Stimulated activated CD8-positive, alpha-beta memory T cell treated with anti-CD3 and anti-CD28 coated beads, Interleukin-4, amount 100 ng/mL, for 24 hours (primary cell): ENCODE measurements around the gene CAMTA1.

Experiments
- DNase-seq: peaks from one replicate; pipeline ENCODE4 v3.0.0-alpha.2; 2020; ENCODE audit warnings: low read depth

The CAMTA1 gene

DNA sequence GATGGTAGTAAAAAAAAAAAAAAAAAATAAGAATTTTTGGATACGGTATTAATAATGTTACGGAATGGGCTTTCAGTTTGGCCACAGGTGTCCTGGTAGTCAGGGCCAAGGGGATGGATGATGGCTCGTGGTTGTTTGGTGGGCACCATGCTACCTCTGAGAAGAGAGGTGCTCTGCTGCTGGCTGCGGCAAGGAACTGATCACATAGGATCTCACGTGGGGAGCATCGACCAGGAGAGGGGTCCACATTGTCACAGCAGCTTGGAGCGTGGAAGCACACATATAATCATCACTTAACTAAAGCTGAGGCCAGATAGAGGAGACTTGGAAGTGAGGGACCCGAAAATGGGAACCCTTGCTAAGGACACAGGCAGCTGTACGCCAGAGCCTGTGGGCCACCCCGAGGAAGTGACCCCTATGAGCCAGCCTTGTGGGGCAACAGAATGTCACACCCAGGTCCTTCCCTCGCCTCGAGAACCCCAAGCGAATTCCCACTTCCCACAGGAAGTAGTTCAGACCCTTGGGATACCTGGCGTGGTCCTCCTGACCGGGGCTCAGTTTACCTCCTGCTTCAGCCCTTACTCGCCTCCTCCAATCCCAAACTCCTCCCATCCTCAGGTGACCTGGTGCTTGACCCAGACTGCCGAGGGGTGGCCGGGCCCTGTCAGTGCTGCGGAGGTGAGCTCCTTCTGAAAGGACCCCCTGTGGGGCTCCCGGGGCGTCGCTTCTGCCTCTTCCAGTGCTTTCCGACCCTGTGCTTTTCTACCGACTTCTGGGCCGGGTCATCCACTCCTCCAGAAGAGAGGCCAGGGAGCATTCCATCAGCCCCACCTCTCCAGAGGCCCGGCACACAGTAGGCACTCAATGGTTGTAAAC is 222.0 kb downstream of the CAMTA1 start:
- no peak for DNase-seq

DNA sequence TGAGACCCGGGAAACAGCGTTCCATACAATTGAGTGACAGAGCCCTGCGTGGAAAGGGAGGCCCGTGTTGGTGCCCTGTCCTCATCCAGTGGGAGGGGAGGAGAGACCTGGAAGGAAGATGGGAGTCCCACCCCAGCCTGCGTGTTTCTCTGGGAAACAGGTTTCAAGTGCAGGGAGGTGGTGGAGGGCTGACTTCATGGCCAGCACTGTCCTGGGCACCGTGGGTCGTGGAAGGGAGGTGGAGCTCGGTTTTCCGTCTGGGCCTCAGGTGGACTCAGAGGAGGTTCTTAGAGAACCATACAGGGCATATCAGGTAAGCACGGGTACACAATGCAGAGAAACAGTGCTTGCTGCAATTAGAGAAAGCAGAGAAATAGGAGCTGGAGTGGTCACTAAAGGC is 222.6 kb downstream of the CAMTA1 start:
- no peak for DNase-seq

DNA sequence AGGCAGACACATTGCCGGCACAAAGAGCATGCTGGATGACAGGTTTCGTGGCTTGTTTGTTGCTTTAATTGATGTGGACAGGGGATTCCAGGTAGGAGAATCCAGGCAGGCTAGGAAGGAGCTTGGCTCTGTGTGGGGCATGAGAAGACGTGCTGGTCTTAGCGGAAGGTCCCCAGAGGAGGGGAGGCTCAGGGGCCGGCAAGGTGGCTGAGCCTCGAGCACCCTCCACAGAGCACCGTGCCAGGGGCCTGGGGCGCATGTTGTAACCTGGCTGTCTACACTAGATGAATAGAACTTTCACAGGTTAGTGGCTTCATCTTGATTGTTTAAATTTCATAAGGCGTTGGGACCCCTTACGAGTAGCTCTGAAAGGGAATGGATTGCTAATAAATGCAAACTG is 223.1 kb downstream of the CAMTA1 start:
- no peak for DNase-seq

DNA sequence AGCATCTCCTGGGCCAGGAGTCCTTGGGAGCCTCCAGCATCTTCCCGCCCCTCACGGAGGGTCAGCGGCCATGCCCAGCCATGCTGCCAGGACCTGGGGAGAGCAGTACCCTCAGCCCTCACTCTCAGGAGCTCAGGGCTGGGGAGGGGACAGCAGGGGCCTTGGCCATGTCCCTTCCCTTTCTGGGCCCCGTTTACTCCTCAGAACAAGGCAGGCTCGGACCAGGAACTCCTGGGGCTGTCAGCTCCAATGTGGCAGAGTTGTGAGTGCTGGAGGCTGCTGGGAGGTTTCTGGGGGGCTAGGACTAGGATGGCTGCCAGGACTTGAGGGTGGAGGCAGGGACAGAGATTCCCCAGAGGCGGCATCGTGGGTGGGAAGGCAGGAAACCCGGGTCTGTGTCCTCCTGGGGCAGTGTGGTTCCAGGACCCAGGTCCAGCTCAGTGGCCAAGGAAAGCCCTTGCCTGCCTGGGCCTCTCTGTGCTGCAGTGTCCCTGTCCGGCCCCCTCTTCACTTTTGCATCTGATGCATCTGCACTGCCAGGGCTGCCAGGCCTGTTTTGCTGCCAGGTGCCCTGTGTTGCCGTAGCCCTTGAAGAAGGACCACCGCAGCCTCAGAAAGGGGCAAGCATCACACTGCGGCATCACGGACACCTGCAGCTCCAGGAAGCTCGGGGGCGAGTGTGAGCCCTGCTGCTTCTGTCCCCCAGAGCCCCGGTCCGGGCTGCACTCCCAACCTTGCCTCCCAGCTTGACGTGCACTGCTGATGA is 223.9 kb downstream of the CAMTA1 start:
- DNase-seq, result no peak

- no peak for DNase-seq
Measured at GRCh38 chr1:7009741-7010525, 224.7 kb downstream of the CAMTA1 start.

- DNase-seq, result no peak
Measured at GRCh38 chr1:7010534-7011200, 225.4 kb downstream of the CAMTA1 start.

DNA sequence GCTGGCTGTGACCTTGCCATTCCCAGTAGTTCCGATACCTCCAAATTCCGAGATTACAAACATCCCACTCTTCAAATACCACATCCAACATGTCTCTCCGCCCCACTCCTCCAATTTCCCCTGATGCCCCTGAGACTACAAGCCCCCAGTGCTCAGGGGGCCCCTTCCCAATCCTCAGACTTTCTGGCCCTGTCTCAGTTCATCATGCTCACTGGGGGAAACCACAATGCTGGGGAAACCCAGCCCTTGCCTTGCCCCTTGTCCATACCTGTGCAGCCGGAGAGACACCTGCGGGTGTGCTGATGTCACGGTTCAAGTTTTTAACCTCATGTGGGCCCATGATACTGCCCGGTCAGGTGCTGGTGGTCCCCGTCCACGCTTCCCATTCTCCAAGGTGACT is 226.6 kb downstream of the CAMTA1 start:
- DNase-seq, result no peak

DNA sequence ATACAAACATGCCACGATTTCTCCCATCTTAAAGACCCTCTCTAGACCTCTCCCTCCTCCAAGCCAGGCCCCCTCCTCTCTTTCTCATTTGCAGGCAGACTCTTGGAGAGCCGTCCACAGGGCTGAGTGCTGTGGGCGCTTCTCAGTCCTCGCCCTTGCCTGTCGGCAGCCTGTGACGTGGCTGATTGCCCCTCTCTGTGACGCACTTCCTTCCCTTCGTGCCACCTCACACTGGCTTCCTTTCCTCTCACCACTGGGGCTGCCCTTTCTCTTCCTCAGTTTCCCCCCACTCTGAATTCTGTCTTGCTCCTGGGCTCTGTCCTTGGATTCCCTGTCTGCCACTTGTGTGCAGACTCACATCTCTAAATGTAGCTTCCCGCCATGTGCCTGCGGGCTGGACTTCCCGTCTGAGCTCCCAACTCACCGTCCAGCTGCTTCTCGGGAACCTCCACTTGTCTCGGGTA is 227.2 kb downstream of the CAMTA1 start:
- no peak for DNase-seq

DNA sequence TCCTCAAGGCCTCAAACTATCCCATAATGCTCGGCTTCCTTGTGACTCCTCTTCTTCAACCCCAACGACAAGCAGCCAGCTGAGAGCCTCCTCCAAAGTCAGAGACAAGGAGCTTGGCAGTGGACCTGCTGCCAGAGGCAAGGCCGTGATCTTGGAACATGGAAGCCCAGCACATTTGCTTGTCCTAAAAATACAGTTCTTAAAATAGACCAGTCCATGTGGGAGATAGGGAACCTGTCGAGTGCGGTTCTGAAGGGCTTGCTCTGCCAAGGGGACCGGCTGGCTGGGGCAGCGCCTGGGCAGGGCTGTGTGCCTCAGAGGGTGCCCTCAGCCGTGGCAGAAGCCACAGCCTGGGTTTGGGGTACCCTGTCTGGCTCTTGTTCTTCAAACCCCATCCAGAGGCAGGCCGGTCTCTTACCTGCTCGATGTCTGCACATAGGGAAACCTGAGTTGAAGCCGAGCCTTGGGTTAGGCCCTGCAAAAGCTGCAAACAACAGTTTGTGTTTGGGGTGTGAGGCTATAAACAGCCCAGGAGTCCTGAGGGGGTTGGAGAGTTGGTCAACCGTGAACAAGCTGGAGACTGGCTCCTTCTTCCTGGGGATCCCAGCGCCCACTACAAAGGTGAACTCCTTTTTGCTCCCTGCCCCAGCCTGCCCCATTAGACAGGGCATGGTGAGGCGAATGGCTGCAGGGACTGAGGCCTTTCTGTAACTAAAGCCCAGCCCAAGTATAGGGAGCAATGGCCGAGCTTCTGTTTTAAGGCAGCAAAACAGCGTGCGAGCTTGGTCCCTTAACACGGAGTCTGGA is 228.8 kb downstream of the CAMTA1 start:
- no peak for DNase-seq

GRCh38 chr1:7014640-7014930 is 229.3 kb downstream of the CAMTA1 start:
- DNase-seq, result no peak

DNA sequence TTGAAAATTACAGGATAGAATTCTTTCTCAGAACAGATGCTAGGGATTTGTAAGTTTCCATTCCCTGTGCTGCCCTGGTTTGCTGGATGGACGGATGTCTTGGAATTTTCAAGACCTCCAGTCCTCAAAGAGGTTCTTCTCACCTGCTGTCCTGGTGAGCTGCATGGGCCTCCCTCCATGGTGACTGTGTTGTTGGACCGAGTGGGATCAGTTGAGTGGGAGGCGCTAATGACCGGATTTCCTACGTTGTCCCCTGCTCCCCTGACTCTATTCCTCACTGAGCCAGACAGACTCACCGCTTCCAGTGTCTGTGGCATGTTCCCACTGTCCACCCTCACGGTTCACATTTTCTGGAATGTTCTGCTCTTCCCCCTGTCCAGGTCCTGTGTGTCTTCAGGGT is 229.8 kb downstream of the CAMTA1 start:
- no peak for DNase-seq

DNA sequence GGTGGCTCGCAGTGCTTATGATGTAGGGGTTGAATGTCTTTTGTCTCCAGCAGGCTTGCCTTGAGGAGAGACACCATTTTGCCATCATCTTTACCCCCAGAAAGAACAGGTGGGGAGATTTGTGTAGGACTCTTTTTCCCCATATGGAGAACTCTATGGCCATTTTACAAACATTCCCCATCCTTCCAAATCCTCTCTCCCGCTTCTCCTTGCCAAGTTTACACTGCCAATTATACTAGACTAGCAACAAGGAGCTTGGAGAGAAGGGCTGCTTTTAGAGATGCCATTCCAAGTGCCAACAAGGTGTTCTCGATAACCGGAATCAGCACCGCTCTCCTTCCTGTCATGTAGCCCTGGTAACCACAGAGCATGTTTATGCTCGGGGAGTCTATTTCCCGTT is 233.1 kb downstream of the CAMTA1 start:
- DNase-seq, result no peak

DNA sequence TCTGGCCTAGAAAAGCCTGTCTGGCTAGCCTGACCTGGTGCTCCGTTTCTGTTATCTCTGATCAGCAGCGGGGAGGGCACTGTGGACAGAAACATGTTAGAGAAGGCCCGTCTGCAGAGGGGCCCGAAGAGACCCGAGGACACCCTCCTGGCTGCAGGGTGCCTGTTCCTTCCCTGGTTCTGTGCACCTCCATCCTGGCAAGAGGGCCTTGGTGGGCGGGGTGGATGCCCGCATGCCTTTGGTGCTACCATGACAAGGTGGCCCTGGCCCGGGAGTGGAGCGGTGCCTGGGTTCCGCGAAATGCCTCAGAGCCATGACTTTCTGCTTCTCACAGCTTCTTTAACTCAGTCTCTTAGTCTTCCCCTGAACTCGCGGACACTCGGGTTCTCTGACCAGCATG is 233.6 kb downstream of the CAMTA1 start:
- DNase-seq, result no peak

DNA sequence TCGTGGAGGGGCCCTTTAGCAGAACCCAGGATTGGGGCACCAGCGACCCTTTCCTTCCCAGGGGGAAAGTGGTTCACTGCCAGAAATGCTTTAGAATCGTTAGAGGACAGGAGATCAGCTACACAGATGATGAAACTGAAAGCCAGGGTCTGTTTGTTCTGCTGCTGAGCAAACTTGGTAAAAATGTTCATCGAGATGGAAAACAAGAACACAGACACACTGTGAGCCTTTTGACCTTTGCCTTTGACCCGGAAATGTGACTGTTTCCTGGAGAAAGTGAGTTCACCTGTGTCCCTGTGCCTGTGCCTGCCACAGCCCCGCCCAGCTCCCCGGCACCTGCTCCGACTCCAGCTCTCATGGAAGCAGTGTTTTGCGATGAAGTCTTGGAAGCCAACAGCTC is 234.3 kb downstream of the CAMTA1 start:
- DNase-seq, result no peak

DNA sequence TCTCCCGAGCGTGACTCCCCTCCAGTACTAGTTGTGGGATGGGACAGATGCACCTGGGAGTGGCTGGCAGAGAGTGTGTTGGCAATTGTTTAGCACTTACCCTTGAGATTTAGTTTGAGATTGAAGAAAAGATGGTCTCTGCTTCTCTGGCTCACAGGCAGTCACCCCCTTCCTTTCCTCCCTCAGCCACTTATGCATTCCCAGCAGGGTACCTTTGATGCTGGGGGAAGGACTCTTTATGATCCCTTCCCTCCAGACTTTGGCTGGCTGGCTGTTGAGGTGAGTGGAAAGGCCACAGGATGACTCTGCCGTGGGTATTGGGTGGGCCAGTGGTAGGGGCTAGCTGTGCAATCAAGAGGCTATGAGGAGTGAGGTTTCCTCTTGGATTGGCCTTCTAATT is 236.8 kb downstream of the CAMTA1 start:
- no peak for DNase-seq

- no peak for DNase-seq
Measured at GRCh38 chr1:7025013-7025412, 239.8 kb downstream of the CAMTA1 start.

DNA sequence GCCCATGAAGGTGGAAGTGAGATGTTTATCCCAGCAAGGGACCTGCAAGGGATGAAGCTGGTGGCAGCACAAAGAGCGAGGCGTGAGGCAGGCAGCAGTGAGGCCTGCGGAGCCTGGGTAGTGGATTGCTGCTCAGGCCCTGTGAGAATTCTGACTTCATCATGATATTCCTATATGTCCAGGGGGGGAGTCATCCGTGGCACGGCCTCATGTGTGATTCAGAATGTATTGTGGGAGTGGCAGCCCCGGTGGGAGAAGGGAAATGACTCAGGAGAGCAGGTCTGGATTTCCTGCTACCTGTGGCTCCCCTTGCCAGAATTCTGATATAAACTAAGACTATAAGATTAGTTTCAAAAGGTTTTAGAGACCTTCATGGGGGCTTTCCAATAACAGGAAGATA is 240.9 kb downstream of the CAMTA1 start:
- DNase-seq, result no peak

GRCh38 chr1:7032992-7033391 is 247.7 kb downstream of the CAMTA1 start:
- no peak for DNase-seq

DNA sequence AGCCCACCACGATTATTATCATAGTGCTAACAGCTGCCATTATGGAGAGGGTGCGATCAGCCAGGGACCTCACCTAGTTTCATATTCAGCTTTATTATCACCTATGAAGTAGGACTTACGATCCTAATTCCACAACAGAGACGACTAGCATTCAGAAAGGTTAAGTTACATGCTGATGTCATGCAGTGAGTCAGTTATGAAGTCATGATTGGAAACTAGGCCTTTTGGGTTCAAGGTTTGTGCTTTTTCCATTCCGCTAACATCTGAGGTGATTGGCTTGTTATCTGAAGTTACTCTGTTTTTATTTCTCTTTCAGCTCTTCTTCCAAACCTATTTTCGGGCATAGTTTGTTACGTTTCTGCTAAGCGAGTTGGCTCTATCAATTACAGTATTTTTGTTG is 251.1 kb downstream of the CAMTA1 start:
- no peak for DNase-seq

DNA sequence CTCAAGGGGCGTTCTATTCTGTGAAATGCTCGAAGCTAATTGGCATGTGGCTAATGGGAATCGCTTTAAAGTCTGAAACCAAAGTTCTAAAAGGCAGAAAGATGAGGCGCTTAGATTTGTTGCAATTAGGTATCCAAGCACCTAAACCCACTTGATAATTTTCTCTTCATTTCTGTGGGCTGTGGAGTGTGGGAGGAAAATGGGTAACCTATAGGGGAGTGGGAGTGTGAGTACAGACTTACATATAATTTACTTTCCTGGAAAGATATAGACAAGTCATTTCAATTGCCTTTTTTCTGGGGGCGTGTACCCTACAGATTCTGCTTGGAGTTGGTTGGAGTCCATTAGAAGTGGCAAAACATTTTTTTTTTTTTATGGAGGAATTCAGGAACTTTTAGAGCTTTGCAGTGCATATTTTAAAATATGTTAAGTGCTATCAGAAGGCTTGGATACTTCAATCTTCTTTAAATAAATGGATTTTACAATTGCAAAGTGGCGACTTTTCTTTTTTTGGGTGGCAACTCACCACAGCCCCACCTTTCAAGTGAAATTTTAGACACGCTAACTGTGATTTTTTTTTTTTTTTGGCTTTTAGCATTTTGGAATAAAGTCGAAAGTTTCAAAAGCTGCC is 254.5 kb downstream of the CAMTA1 start:
- DNase-seq, result no peak
